GM12892 (cell line): ENCODE data around the gene GLB1L3.

ENCODE experiments used
- POLR2AphosphoS5 ChIP-seq: IDR thresholded peaks from 2 replicates; pipeline ENCODE4 v1.6.1; 2011; ENCODE audit warnings: low read depth, low read length, control low read depth
- TAF1 ChIP-seq: IDR thresholded peaks from 2 replicates; pipeline ENCODE4 v1.6.1; 2011; ENCODE audit warnings: low read depth, mild to moderate bottlenecking, control low read depth, low read length, borderline replicate concordance

DNA sequence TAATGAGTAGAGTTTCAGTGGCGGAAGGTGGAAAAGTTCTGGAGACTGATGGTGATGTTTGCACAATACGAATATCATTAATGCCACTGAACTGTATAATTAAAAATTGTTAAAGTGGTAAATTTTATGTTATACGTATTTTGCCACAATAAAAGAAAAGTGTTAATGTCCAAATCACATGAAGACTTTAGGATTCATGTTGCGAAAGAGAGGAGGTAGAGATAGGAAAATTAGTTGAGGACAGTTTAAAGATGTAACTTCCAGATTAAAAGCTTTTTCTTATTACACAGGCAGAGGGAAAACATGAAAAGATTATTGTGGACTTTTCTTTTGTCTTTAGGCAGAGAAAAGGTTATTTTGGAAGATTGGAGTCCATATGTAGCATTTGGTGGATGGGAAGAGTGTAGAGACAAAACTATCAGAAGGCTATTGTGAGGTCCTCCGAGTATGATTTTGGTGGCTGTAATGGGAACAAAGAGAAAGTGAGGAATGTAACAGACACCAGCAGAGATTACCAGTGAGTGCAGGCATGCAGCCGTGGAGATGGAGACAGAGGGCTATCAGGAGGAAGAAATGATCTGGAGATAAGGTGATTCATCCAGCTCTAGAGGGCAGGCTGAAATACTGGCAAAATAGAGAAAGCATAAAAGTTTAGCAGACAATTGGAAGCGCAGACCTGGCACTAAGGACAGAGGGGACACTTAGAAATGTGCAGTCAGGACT, 39.2 kb upstream of the GLB1L3 start:
- TF ChIP-seq TAF1: no peak
- no peak for TF ChIP-seq POLR2AphosphoS5
